ENCODE data around the gene TGFBR3L.

Gene TGFBR3L

DNA sequence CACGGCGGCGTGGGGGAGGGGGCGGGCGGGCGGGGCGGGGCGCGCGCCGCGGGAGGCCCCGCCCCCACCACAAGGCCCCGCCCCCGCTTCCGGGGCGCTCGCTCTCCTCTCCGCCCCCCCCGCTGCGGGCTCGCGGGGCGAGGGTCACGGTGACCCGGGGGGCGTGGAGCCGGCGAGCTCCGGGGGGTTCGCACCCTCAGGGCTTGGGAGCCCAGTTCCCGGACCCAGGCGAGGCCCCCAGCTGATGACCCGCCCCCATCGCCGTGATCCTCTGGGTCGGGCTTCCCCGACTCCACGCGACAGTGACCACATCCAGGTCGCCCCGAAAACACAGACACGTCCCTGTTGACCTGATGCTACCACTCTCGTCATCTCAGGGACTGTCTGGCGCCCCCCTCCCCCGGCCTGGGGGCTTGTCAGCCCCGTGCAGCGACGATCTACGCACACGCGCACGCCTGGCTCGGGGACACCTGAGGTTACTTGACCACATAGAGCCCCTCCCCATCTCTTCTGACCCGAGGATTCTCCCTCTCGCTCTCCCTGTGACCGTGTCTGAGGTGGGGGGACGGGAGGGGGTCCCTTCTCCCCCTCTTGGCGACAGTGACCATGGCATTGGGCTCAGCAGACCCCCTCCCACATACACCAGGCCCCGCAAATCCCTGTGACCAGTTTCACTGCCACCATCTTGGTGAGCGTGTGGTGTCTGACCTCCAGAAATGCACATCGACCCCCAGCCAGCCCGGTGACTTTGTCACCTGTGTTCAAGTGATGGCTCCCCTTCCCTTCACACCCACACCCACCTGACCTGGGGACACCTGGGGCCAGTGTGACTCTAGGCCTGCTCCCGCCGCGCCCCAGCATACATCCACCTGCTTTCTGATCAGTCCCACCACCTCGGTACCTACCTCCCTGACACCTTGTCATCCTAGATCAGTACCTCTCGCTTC is 10.3 kb upstream of the TGFBR3L start:
- DNase-seq = peak in 4 of 5 experiments; percentile 49 to 96 (median 72)

DNA sequence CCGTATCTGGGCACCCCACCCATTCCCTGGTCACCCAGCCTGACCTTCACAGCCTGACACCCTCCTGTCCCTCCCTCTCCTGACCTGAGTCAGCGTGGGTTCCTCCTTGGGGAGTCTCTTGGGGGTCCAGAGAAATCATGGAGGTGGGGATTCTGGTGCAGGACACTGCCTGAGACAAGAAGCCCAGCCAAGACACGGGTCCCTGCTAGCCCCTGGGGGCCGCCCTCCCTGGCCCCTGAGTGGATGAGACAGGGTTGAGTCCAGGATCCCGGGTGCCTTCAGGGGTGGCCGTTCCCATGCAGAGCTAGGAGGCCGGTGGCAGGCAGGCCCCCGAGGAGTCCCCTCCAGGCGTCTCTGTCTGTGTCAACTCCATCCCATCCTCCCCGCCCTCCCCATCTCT is 9.4 kb upstream of the TGFBR3L start:
- no peak for DNase-seq

DNA sequence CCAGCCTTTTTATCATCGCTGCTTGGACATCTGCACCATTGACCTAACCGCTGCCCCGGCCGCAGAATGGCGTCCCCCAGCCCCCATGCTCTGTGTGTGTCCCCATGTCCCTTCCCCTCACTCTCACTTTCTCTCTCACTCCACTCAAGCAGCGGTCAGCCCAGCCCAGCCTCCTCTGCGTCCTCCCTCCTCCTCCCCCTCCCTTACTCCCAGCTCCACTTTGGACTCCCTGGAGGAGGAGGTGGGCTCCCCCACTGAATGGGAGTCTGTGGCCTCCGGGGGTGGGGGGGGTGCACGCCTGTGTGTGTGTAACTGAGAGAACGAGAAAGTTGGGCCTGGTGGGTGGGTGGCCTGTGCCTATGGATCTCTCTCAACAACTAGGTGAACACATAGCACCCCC is 8.8 kb upstream of the TGFBR3L start:
- no peak for DNase-seq

DNA sequence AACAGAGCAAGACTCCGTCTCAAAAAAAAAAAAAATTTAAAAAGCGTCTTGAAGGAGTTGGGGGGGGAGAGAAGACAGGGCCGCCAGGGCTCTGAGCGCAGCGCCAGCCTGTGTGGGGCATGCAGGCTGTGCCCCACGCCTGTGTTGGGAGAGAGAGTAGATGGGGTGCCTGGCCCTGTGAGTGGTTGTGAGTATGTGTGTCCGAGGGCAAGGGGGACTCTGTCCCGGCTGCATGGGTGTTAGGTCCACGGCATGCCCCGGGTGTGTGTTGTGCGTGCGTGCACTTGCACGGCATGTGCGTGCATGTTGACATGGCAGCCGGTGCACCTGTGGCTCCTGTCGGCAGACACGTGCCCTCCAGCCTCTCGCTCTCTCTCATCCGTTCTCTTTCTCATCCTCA is 7.5 kb upstream of the TGFBR3L start:
- no peak for DNase-seq

DNA sequence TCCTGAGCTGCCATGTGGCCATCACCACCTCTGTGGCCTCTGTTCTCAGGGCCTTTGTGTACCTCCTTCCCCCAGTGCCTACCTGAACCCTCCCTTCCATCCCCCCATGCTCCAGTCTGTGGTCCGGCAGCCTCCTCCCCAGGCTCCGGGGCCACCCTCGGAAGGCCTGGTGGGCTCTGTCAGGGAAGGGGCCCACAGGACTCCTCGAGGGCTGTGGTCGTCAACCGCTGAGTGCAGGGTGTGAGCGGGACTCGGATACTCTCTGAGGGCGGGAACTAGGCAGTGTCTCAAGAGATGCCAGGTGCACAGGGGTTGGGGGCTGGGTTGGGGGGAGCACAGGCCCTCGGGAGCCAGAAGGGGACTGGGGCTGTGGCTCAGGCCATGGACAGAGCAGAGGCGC is 7.1 kb upstream of the TGFBR3L start:
- no peak for DNase-seq

DNA sequence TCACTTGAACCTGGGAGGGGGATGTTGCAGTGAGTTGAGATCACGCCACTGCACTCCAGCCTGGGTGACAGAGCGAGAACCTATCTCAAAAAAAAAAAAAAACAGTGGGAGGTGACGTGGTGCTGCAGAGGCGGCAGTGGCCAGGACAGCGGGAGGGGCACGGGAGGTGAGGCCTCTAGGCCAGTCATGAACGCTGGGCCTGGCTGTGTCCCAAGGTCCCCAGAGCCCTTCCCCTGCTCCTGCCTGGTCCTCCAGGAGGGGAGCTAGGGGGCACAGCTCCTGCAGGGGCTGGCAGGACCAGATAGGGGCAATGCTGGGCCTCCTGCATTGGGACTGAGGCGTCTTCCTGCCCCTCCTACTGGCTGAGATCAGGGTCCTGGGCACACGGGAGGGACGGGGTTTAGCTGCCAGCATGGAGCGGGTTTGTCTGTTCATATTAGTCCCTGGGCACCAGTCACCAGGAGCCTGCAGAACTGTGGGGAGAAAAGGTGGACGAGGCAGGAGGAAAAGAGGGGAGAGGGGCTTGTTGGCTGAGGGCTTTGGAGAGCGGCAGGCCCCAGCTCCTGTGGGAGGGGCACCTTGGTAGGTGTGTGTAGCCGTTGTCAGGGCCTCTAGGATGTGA is 6.4 kb upstream of the TGFBR3L start:
- no peak for DNase-seq

DNA sequence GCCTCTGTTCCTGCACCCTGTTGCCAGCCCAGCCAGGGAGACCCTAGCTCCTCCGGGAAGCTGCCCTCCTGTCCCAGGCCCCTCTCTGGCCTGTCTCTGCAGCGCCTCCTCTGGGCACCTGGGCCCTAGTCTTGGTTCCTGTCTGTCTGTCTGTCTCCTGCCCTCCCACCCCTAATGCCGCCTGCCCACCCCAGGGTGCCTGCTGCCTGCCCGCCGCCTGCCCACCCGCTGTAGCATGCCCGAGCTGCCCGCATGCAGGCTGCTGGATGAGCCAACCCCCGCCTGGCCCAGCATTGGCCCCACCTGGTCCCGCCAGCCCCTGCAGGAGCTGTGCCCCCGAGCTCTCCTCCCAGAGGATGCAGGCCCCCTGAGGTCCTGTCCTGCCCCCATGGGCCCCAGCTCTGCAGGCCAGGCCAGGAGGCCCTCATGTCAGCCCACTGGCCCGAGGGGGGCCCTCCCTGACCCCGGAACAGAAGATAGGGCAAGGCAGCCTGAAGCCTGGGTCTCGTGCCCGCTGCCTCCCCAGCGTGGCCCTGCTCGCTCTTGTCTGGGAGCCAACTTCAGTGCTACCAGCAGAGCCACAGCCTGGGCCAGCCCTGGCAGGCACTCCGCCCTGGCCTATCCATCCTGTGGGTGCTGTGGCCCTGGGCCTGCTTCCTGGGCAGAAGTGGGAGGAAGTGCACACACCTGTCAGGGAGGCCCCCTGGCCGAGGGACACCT is 5.7 kb upstream of the TGFBR3L start:
- DNase-seq = no peak

DNA sequence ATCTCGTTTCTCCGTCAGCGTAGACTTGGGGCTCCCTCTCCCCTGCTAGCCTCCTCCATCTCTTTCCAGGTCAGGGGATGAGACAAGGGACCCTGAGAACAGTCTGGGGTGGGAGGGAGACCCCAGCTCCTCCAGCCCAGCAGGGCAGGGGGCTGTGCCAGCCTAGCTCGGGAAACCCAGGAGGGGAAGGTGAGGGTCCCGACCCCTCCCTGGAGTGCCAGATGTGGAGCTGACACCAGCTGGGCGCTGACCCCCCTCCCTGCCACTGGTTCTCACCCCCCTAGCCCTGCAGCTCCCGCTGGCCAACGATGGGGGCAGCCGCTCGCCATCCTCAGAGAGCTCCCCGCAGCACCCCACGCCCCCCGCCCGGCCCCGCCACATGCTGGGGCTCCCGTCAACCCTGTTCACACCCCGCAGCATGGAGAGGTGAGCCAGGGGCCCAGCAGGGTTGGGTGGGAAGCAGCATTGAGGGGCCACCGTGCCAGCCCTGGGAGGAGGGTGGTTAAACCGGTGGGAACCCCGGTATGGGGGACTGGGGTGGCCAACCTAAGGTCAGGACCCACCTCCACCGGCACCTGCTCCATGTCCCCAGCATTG is 5.1 kb upstream of the TGFBR3L start:
- DNase-seq = no peak

DNA sequence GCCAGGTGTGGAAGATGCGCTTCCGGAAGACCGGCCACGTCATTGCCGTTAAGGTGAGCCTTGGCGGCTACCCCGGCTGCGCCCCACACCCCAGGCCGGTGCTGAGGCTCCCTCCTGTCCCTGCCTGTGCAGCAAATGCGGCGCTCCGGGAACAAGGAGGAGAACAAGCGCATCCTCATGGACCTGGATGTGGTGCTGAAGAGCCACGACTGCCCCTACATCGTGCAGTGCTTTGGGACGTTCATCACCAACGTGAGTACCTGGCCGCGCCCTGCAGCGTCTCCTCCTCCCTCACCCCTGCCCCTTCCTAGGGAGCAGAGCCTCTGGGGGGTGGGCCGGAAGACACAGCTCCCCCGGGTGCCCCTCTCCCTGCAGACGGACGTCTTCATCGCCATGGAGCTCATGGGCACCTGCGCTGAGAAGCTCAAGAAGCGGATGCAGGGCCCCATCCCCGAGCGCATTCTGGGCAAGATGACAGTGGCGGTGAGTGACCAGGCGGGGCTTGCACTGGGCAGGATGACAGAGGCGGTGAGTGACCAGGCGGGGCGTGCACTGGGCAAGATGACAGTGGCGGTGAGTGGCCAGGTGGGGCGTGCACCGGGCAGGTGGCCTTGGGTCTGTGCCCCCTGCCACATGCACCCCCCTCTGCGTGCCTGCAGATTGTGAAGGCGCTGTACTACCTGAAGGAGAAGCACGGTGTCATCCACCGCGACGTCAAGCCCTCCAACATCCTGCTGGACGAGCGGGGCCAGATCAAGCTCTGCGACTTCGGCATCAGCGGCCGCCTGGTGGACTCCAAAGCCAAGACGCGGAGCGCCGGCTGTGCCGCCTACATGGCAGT is 4.1 kb upstream of the TGFBR3L start:
- no peak for DNase-seq

DNA sequence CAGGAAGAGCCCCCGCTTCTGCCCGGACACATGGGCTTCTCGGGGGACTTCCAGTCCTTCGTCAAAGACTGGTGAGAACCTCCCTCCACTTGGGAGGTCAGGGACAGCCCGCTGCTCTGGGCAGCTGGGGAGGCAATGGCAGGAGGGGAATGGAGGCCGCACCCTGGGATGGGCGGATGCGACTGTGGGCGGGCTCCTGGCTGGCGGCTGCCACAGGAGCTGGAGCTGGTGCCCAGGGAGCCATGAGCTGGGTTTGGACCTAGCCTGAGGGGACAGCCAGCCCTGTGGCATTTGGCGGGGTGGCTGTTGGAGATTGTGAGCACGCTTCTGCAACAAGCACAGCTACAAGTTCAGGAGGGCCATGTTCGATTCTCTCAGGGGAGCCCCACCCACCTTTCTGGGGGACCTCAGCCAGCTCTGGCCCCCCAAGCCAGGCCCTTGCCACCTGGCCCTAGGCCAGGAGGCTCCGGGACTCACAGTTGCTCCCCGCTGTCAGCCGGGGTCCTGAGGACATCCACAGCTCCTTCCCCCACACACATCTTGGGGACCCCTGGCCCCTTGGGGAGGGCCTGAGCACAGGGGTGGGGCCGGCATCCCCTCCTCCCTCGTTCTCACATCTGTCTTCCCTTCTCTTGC is 3.0 kb upstream of the TGFBR3L start:
- DNase-seq = no peak

DNA sequence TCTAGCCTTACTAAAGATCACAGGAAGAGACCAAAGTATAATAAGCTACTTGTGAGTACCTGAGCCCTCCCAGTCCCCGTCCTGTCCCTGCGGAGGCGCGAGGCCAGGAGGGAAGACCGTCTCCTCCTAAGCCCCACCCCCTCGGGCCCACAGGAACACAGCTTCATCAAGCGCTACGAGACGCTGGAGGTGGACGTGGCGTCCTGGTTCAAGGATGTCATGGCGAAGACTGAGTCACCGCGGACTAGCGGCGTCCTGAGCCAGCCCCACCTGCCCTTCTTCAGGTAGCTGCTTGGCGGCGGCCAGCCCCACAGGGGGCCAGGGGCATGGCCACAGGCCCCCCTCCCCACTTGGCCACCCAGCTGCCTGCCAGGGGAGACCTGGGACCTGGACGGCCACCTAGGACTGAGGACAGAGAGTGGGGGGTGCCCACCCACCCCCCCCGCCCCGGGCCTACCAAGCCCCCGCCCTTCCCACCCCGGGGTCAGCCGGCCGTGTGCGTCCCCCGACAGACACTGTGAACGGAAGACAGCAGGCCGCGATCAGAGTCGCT is 2.4 kb upstream of the TGFBR3L start:
- DNase-seq = no peak

DNA sequence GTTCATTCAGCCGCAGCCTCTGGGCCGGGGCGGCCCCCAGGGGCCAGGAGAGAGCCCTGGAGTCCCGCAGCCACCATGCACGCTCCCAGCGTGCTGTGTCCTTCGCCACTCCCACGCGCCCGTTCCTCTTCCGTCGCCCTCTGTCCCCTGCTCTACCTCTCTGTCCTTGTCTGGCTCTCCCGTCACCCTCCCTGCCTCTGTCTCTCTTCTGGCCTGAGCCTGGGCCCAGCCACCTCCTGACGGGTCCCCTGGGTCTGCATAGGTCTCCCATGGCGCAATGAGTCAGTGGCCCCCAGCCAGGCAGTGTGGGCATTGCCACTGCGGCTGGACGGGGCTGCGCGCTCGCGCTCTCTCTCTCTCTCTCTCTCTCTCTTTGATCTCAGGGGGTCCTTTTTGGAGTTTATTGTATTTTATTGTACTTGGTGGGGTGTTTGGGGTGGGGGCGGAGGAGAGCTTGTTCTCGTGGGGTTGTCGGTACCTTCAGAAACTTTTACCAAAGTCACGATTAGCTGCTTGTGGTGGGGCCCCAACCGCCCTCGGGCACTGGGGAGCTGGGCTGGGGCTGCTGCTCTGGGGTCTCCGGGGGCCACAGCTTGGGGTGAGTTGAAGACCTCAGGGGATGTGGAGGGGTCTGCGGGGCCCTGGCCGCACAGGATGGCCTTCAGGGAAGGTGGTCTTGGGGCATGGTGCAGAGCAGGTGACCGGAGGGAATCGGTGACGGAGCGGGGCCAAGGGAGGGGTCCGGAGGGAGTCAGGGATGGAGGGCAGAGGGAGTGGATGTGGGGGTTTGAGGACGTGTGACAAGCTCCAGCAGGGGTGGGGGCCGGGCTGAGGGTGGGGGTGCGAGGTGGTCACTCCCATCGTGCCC is 1.7 kb upstream of the TGFBR3L start:
- no peak for DNase-seq

DNA sequence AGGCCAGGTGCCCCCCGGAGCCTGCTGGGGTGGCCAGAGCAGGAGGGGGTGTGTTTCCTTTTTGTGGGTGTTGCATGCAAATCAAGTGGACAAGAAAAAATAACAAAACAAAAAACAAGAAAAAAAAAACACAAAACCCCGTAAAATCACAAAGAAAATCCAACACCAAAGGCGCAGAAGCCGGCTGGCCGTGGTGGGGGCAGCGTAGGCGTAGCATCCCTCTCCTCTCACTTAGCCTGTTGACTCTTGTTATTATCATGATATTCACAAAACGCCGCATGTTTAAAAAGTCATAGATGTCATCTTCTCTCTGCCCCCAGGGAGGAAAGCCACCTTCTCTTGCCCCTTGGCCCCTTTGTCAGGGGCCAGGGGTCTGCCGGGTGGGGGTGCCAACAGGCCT is 978 bp upstream of the TGFBR3L start:
- no peak for DNase-seq

DNA sequence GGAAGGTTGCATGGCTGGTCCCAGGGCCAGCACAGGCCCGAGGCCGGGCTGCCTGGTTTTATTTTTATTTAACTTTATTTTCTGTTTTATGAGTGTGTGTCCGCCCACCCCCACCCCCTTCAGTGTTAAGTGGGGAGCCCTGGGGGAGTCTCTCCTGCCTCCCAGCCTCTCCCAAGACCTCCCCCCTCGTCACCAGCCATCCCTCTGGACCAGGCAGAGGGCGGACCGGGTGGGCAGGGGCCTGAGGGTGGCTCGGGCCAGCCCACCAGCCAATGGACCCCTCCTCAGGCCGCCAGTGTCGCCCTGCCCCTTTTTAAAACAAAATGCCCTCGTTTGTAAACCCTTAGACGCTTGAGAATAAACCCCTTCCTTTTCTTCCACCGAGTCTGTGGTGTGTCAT is 531 bp upstream of the TGFBR3L start:
- no peak for DNase-seq

DNA sequence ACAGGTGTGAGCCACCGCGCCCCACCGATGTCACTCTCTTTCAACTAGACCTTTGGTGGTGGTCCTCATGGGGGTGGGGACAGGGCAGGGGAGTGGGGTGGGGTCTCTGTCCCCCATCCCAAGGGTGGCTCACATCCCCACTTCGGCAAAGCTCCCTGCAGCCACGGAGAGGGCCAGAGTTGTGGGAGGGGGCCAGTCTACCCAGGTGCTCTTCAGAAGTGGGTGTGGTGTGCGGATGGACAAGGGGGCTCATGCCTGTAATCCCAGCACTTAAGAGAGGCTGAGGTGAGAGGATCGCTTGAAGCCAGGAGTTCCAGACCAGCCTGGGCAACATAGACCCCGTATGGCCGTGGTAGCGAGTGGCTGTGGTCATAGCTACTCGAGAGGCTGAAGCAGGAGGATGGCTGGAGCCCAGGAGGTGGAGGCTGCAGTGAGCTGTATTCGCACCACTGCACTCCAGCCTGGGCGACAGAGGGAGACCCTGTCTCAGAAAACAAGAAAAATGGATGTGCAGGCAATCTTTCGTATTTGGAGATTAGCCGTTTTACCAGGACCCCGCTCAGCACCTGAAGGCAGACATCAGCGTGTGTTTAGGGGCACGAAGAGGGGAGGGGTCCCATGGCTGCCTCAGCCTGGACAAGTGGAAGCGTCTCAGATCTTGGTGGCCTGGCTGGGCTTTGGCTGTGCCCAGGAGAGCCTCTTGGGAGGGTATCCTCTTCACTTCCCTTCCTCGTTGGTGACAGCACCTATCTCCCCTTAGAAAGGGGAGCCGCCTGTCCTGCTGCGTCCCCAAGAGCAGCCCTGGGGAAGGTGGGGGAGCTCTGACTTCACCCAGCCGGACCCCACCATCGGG is 846 bp downstream of the TGFBR3L start:
- no peak for DNase-seq

DNA sequence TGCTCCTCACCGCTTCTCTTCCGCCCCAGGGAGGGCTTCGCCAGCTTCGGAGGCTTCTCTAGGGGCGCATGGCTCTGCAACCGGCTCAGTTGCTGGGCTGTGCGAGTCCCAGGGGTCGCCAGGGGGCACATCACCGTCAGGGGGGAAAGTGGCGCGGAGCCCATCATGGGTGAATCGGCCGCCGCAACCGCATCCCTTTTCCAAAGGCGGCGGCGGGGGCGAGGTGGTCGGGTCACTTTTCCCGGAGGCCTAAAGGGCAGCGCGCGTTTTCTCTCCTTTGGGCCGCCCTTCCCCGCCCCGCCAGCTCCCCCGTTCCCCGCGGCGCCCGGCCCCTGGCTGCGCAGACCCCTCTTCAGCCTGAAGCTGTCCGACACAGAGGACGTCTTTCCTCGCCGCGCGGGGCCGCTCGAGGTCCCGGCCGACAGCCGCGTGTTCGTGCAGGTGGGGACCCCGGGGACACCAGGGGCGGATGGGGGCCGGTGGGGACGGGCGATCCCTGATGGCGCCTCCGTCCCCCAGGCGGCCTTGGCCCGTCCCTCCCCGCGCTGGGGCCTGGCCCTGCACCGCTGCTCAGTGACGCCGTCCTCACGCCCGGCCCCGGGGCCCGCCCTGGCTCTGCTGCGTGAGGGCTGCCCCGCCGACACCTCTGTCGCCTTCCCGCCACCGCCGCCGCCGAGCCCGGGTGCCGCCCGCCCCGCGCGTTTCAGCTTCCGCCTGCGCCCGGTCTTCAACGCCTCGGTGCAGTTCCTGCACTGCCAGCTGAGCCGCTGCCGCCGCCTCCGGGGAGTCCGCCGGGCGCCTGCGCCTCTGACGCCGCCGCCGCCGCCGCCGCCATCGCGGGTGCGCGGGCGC is 1.7 kb downstream of the TGFBR3L start:
- peak; percentile 29 to 75 (median 47) for DNase-seq

DNA sequence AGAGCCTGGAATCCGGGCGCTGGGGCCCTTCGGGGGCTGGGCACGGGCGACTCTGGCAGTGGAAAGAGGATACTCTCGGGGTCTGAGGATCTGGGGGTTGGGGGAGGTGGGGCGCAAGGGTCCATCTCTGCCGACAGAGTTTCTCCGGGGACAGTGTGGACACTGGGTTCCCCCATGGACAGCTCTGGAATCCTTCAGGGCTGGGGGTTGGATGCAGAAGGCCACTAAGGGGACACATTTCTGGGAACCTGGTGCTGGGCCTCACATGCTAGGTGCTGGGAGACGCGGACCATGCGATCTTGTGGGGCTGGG is 2.3 kb downstream of the TGFBR3L start:
- no peak for DNase-seq

DNA sequence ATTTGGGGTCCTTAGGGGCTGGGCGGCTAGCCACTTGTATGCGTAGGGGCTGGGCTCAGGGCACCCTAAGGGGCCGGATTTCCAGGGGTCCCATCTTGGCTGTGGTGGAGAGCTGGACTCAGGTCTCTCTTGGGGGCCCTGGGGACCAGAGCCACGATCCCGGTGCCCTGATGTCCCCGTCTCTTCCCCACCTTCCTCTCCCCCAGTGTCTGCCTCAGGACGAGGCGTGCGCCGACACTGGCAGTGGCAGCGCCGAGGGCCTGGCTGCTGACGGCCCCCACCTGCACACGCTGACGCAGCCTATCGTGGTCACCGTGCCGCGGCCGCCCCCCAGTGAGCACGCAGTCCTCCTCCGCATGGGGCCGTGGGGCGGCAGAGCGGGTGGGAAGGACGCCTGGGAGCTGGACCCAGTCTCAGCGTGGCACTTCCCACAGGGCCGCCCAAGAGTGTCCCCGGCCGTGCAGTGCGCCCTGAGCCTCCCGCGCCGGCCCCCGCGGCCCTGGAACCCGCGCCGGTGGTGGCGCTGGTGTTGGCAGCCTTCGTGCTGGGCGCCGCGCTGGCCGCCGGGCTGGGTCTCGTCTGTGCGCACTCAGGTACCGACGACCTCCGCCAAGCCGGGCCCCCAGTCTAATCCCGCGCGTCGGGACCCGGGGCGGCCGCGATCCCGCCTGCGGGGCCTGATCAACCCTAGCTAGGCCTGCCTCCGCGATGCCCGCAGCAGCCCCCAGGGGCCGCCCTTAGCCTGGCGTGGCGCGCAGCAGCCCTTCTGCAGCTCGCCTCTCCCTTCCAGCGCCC is 2.8 kb downstream of the TGFBR3L start:
- DNase-seq = peak in 4 of 5 experiments; percentile 36 to 71 (median 44)
